K562 (cell line): ENCODE measurements around the gene SIRT4. TPM values are rescaled to one million over a fixed set of nuclear protein-coding genes. Genes with fewer than 3 reads are reported as not detected.

Experiments used
- CC2D1A ChIP-seq: fragments of 450-650 bp; IDR thresholded peaks from 2 replicates; pipeline ENCODE4 v1.6.1; 2017; ENCODE audit warnings: mild to moderate bottlenecking
- CREBBP ChIP-seq: IDR thresholded peaks from one replicate; pipeline ENCODE4 v1.6.1; 2012; ENCODE audit warnings: low read depth, mild to moderate bottlenecking, control low read depth, inconsistent platforms, low read length
- EHMT2 ChIP-seq: fragments of 450-650 bp; IDR thresholded peaks from 2 replicates; pipeline ENCODE4 v1.6.1; 2018; ENCODE audit warnings: antibody characterized with exemption
- ETV6 ChIP-seq, 3 experiments: fragments of 150-350 bp in 1 of 3; sonication (generic) in 1 of 3; formaldehyde crosslinking in 1 of 3; IDR thresholded peaks; 2 replicates each; pipeline versions ENCODE4 v1.6.1 to v1.8.0; 2014 to 2022; ENCODE audit warnings: borderline replicate concordance in 2 of 3, low read depth in 2 of 3, antibody characterized with exemption in 1 of 3, low read length in 1 of 3, mild to moderate bottlenecking in 1 of 3, missing genetic modification reagents in 1 of 3
- HOXB6 ChIP-seq: fragments of 250-450 bp; sonication (Bioruptor Pico); IDR thresholded peaks from 2 replicates; pipeline ENCODE4 v1.5.1; 2022; ENCODE audit warnings: mild to moderate bottlenecking, borderline replicate concordance
- LCOR ChIP-seq: sonication (generic); formaldehyde crosslinking; IDR thresholded peaks from 2 replicates; pipeline ENCODE4 v1.8.0; 2022; ENCODE audit warnings: mild to moderate bottlenecking, missing genetic modification reagents
- NR3C1 ChIP-seq: sonication (generic); formaldehyde crosslinking; IDR thresholded peaks from 2 replicates; pipeline ENCODE4 v1.8.1; 2022; ENCODE audit warnings: missing genetic modification reagents
- PURB ChIP-seq: sonication (generic); formaldehyde crosslinking; IDR thresholded peaks from 2 replicates; pipeline ENCODE4 v1.9.0; 2021; ENCODE audit warnings: low read depth, mild to moderate bottlenecking, missing genetic modification reagents
- ZNF143 ChIP-seq: sonication (generic); formaldehyde crosslinking; IDR thresholded peaks from 2 replicates; pipeline ENCODE4 v1.9.0; 2022; ENCODE audit warnings: mild to moderate bottlenecking, missing genetic modification reagents
- ZNF347 ChIP-seq: fragments of 450-650 bp; formaldehyde crosslinking; IDR thresholded peaks from 2 replicates; pipeline ENCODE4 v1.4.0; 2020; ENCODE audit warnings: low read depth, mild to moderate bottlenecking, moderate library complexity
- ZNF445 ChIP-seq: fragments of 250-450 bp; sonication (Bioruptor Pico); IDR thresholded peaks from 2 replicates; pipeline ENCODE4 v1.4.0; 2020; ENCODE audit warnings: low read depth, mild to moderate bottlenecking, moderate library complexity
- ZNF785 ChIP-seq: fragments of 250-450 bp; sonication (Bioruptor Pico); IDR thresholded peaks from 2 replicates; pipeline ENCODE4 v1.4.0; 2020; ENCODE audit warnings: mild to moderate bottlenecking
- polyA plus RNA-seq, 8 experiments: library from polyadenylated mRNA; depleted of rRNA in 4 of 8; stranded (reverse) in 5 of 8; unstranded in 3 of 8; fragments of >200 nt; fragmentation: Nextera tagmentation in 2 of 8; fragmentation: Illumina TruSeq in 1 of 8; extraction: Ambion mirVana in 2 of 8; extraction: Trizol in 1 of 8; gene quantifications; 2 replicates each; pipeline versions ENCODE4 v1.2.1 to v1.2.3, GENCODE V29; 2011 to 2014; ENCODE audit warnings: inconsistent platforms in 1 of 8, missing spikeins in 1 of 8
- total RNA-seq, 7 experiments: library from RNA; depleted of rRNA in 6 of 7; stranded (reverse); fragments of >200 nt in 6 of 7; fragmentation: Illumina TruSeq in 2 of 7; extraction: Trizol in 2 of 7; gene quantifications; 2 replicates each; pipeline versions ENCODE4 v1.2.1 to v1.2.3, GENCODE V29; 2011 to 2021; ENCODE audit warnings: low replicate concordance in 1 of 7
- TF ChIP-seq, protein P1 (sequence below): sonication (generic); formaldehyde crosslinking; IDR thresholded peaks from 2 replicates; pipeline ENCODE4 v1.8.0; 2022; ENCODE audit warnings: missing genetic modification reagents, mild to moderate bottlenecking, borderline replicate concordance
- TF ChIP-seq, protein P2 (sequence below): fragments of 450-650 bp; IDR thresholded peaks from 2 replicates; pipeline ENCODE4 v1.6.1; 2018; ENCODE audit warnings: mild to moderate bottlenecking, low read depth; ENCODE audit not compliant: partially characterized antibody
- TF ChIP-seq, protein P3 (sequence below): sonication (generic); formaldehyde crosslinking; IDR thresholded peaks from 2 replicates; pipeline ENCODE4 v1.8.1; 2022; ENCODE audit warnings: missing genetic modification reagents
- TF ChIP-seq, protein P4 (sequence below): fragments of 450-650 bp; conservative IDR thresholded peaks from 2 replicates; pipeline ENCODE4 v1.6.1; 2016; ENCODE audit warnings: missing genetic modification characterization, low read depth, mild to moderate bottlenecking, missing compliant biosample characterization, moderate library complexity
- TF ChIP-seq, protein P5 (sequence below): sonication (generic); formaldehyde crosslinking; IDR thresholded peaks from 2 replicates; pipeline ENCODE4 v1.8.1; 2023; ENCODE audit warnings: mild to moderate bottlenecking, missing genetic modification reagents
- TF ChIP-seq, protein P6 (sequence below): sonication (generic); formaldehyde crosslinking; IDR thresholded peaks from 2 replicates; pipeline ENCODE4 v1.8.0; 2022; ENCODE audit warnings: mild to moderate bottlenecking, missing genetic modification reagents

The SIRT4 gene
- total and polyA plus RNA-seq, 9 of the 15 experiments (the other 6 are each of a cell fraction or from before 2014, with no cell fraction given) = 0.86 to 5.2 (median 2.4) TPM

DNA sequence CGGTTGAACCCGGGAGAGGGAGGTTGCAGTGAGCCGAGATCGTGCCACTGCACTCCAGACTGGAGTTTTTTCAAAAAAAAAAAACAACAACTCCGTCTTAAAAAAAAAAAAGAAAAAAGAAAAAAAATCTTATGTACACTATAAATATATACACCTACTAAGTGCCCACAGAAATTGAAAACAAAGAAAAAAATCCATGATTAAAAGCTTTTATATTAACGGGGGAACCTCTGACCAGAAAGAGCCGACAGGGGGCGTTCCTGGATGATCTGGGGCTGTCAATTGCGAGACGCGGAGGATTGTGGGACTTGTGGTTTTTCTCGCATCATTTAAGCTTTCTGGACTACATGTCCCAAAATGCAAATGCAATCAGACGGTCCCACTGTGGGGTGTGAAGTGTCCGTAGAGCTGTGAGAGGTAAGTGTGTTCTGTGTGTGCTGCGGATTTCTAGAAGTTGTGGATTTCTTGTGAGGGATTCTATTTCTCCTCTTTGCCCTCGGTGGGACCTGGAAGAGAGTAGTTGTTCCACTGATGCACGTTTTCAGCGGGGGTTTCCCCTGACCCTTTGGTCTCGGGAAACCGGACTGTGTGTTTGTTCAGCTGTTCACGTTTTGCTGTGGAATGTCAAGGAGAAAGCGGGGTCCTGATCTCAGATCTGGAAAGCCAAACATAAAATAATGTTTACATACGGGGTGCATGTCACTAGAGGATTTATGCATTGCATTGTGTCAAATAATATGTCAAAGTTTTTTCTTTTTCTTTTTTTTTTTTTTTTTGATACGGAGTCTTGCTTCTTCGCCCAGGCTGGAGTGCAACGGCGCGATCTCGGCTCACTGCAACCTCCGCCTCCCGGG is at the start of gene SIRT4 (continued):
- TF ChIP-seq, protein P1, sequence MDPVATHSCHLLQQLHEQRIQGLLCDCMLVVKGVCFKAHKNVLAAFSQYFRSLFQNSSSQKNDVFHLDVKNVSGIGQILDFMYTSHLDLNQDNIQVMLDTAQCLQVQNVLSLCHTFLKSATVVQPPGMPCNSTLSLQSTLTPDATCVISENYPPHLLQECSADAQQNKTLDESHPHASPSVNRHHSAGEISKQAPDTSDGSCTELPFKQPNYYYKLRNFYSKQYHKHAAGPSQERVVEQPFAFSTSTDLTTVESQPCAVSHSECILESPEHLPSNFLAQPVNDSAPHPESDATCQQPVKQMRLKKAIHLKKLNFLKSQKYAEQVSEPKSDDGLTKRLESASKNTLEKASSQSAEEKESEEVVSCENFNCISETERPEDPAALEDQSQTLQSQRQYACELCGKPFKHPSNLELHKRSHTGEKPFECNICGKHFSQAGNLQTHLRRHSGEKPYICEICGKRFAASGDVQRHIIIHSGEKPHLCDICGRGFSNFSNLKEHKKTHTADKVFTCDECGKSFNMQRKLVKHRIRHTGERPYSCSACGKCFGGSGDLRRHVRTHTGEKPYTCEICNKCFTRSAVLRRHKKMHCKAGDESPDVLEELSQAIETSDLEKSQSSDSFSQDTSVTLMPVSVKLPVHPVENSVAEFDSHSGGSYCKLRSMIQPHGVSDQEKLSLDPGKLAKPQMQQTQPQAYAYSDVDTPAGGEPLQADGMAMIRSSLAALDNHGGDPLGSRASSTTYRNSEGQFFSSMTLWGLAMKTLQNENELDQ = no peak
- no peak for TF ChIP-seq ETV6 (IDR thresholded peaks at IDR 0.05; ENCODE audit: borderline replicate concordance in 1 of 2, low read depth in 2 of 2, low read length in 1 of 2)
- no peak for TF ChIP-seq ETV6 (CRISPR knock-in tag; IDR thresholded peaks at IDR 0.05; ENCODE audit: borderline replicate concordance)
- TF ChIP-seq, protein P2, sequence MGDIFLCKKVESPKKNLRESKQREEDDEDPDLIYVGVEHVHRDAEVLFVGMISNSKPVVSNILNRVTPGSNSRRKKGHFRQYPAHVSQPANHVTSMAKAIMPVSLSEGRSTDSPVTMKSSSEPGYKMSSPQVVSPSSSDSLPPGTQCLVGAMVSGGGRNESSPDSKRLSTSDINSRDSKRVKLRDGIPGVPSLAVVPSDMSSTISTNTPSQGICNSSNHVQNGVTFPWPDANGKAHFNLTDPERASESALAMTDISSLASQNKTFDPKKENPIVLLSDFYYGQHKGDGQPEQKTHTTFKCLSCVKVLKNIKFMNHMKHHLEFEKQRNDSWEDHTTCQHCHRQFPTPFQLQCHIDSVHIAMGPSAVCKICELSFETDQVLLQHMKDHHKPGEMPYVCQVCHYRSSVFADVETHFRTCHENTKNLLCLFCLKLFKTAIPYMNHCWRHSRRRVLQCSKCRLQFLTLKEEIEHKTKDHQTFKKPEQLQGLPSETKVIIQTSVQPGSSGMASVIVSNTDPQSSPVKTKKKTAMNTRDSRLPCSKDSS = no peak
- TF ChIP-seq ZNF347 (CRISPR knock-in tag) = no peak
- TF ChIP-seq ZNF143 = peak; percentile 92
- TF ChIP-seq EHMT2 = no peak
- no peak for TF ChIP-seq NR3C1 (CRISPR knock-in tag)
- TF ChIP-seq PURB (CRISPR knock-in tag) = no peak
- no peak for TF ChIP-seq ZNF785 (CRISPR knock-in tag)
- no peak for TF ChIP-seq HOXB6 (CRISPR knock-in tag)
- TF ChIP-seq CREBBP = no peak
- TF ChIP-seq, protein P3, sequence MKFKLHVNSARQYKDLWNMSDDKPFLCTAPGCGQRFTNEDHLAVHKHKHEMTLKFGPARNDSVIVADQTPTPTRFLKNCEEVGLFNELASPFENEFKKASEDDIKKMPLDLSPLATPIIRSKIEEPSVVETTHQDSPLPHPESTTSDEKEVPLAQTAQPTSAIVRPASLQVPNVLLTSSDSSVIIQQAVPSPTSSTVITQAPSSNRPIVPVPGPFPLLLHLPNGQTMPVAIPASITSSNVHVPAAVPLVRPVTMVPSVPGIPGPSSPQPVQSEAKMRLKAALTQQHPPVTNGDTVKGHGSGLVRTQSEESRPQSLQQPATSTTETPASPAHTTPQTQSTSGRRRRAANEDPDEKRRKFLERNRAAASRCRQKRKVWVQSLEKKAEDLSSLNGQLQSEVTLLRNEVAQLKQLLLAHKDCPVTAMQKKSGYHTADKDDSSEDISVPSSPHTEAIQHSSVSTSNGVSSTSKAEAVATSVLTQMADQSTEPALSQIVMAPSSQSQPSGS (CRISPR knock-in tag) = no peak
- no peak for TF ChIP-seq LCOR
- TF ChIP-seq, protein P4, sequence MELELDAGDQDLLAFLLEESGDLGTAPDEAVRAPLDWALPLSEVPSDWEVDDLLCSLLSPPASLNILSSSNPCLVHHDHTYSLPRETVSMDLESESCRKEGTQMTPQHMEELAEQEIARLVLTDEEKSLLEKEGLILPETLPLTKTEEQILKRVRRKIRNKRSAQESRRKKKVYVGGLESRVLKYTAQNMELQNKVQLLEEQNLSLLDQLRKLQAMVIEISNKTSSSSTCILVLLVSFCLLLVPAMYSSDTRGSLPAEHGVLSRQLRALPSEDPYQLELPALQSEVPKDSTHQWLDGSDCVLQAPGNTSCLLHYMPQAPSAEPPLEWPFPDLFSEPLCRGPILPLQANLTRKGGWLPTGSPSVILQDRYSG (tag) = no peak; the same call in 1 of the 2 replicates
- TF ChIP-seq ZNF445 (CRISPR knock-in tag) = no peak
- no peak for TF ChIP-seq CC2D1A
- TF ChIP-seq, protein P5, sequence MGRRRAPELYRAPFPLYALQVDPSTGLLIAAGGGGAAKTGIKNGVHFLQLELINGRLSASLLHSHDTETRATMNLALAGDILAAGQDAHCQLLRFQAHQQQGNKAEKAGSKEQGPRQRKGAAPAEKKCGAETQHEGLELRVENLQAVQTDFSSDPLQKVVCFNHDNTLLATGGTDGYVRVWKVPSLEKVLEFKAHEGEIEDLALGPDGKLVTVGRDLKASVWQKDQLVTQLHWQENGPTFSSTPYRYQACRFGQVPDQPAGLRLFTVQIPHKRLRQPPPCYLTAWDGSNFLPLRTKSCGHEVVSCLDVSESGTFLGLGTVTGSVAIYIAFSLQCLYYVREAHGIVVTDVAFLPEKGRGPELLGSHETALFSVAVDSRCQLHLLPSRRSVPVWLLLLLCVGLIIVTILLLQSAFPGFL (CRISPR knock-in tag) = no peak
- TF ChIP-seq, protein P6, sequence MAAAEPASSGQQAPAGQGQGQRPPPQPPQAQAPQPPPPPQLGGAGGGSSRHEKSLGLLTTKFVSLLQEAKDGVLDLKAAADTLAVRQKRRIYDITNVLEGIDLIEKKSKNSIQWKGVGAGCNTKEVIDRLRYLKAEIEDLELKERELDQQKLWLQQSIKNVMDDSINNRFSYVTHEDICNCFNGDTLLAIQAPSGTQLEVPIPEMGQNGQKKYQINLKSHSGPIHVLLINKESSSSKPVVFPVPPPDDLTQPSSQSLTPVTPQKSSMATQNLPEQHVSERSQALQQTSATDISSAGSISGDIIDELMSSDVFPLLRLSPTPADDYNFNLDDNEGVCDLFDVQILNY (CRISPR knock-in tag) = no peak
